Thoracic aorta (tissue), 2 donors: ENCODE results near the gene OSBPL2. TPM values are rescaled to one million over a fixed set of nuclear protein-coding genes. Genes with fewer than 3 reads are reported as not detected.

Experiments used
- ATAC-seq: fragments of 150-250 bp; one replicate; pipeline ENCODE4 v1.8.0; 2017; ENCODE audit warnings: low read depth; ENCODE audit not compliant: insufficient number of reproducible peaks, low FRiP score
- DNase-seq: peaks from one replicate; pipeline ENCODE4 v3.0.0-alpha.2; 2020; ENCODE audit warnings: low spot score
- H3K27ac ChIP-seq, 2 donors: fragments of 200-600 bp; sonication (generic); 1 replicate in 1 of 2; 2 replicates in 1 of 2; pipeline ENCODE4 v1.5.1; 2016; ENCODE audit warnings: mild to moderate bottlenecking in 2 of 2, moderate library complexity in 2 of 2
- H3K27me3 ChIP-seq: fragments of 200-600 bp; sonication (generic); replicated peaks from 2 replicates; pipeline ENCODE4 v1.6.0; 2016; ENCODE audit warnings: mild to moderate bottlenecking; ENCODE audit not compliant: insufficient read depth
- H3K36me3 ChIP-seq: fragments of 200-600 bp; sonication (generic); one replicate; pipeline ENCODE4 v1.5.1; 2016
- H3K4me1 ChIP-seq, 2 donors: fragments of 200-600 bp; sonication (generic); 1 replicate in 1 of 2; 2 replicates in 1 of 2; pipeline versions ENCODE4 v1.5.1 to v1.6.0; 2016; ENCODE audit warnings: low read depth in 2 of 2, mild to moderate bottlenecking in 1 of 2; ENCODE audit not compliant: control insufficient read depth in 1 of 2
- H3K4me3 ChIP-seq: fragments of 200-600 bp; sonication (generic); 2 replicates; pipeline ENCODE4 v1.5.1; 2016; ENCODE audit warnings: mild to moderate bottlenecking
- H3K9me3 ChIP-seq: fragments of 200-600 bp; sonication (generic); 2 replicates; pipeline ENCODE4 v1.5.1; 2016
- CTCF ChIP-seq: fragments of 200-600 bp; sonication (generic); IDR thresholded peaks from one replicate; pipeline ENCODE4 v1.5.1; 2019; ENCODE audit warnings: antibody characterized with exemption
- total RNA-seq, 2 donors: library from RNA; depleted of rRNA; stranded (reverse); fragments of >200 nt; gene quantifications; one replicate each; pipeline versions ENCODE4 v1.1.0 to v1.2.3, GENCODE V29; 2016

Gene OSBPL2
- total RNA-seq, 2 donors from 2014 or later = 48.5 to 58.5 TPM

GRCh38 chr20:62234339-62234738 lies 4.0 kb upstream of the OSBPL2 start:
- Histone ChIP-seq H3K27me3 (no peaks in the 10 kb centered on the region), H3K36me3 (no peaks in the 10 kb centered on the region), H3K9me3 (no peaks in the 10 kb centered on the region), H3K4me1 (peaks cover 1 to 8% of the 10 kb centered on the region in 2 donors), H3K27ac (no peak overlapping the region), H3K4me3 (no peak overlapping the region)
- no peak for TF ChIP-seq CTCF
- ATAC-seq (no peak), DNase-seq (no peak)

GRCh38 chr20:62235001-62235776 lies 3.1 kb upstream of the OSBPL2 start:
- TF ChIP-seq CTCF = no peak
- H3K4me3 ChIP-seq = no peak overlapping the region

GRCh38 chr20:62235777-62236157 lies 2.6 kb upstream of the OSBPL2 start:
- no peak for TF ChIP-seq CTCF

More at GRCh38 chr20:62235001-62235776, 3.1 kb upstream of the OSBPL2 start:
- Histone ChIP-seq H3K36me3 (no peaks in the 10 kb centered on the region), H3K27ac (no peak overlapping the region), H3K4me1 (peaks cover 8 to 17% of the 10 kb centered on the region in 2 donors), H3K9me3 (no peaks in the 10 kb centered on the region), H3K27me3 (no peaks in the 10 kb centered on the region)
- DNase-seq (no peak), ATAC-seq (no peak)

GRCh38 chr20:62236200-62236599 lies 2.1 kb upstream of the OSBPL2 start:
- Histone ChIP-seq H3K4me3 (no peak overlapping the region), H3K4me1 (peaks cover 9 to 18% of the 10 kb centered on the region in 2 donors), H3K27me3 (no peaks in the 10 kb centered on the region), H3K36me3 (no peaks in the 10 kb centered on the region), H3K27ac (no peak overlapping the region), H3K9me3 (no peaks in the 10 kb centered on the region)
- no peak for ATAC-seq
- TF ChIP-seq CTCF = no peak
- no peak for DNase-seq

More at GRCh38 chr20:62235777-62236157, 2.6 kb upstream of the OSBPL2 start:
- Histone ChIP-seq H3K4me3 (no peak overlapping the region), H3K9me3 (no peaks in the 10 kb centered on the region), H3K27me3 (no peaks in the 10 kb centered on the region), H3K4me1 (peaks cover 9 to 18% of the 10 kb centered on the region in 2 donors), H3K36me3 (no peaks in the 10 kb centered on the region), H3K27ac (no peak overlapping the region)
- no peak for DNase-seq
- ATAC-seq = no peak

GRCh38 chr20:62236766-62237513 lies 1.4 kb upstream of the OSBPL2 start:
- H3K9me3 ChIP-seq = no peaks in the 10 kb centered on the region
- no peaks in the 10 kb centered on the region for H3K27me3 ChIP-seq
- peaks cover 9 to 19% of the 10 kb centered on the region in 2 donors for H3K4me1 ChIP-seq
- DNase-seq (no peak), ATAC-seq (no peak)
- H3K36me3 ChIP-seq = no peaks in the 10 kb centered on the region
- no peak overlapping the region for H3K27ac ChIP-seq
- TF ChIP-seq CTCF = no peak
- no peak overlapping the region for H3K4me3 ChIP-seq
